ENCODE data around the gene PMVK. TPM values are rescaled to one million over a fixed set of nuclear protein-coding genes. Genes with fewer than 3 reads are reported as not detected.

The PMVK gene
- total RNA-seq, 1 experiment from 2014 or later: 26.3 TPM

DNA sequence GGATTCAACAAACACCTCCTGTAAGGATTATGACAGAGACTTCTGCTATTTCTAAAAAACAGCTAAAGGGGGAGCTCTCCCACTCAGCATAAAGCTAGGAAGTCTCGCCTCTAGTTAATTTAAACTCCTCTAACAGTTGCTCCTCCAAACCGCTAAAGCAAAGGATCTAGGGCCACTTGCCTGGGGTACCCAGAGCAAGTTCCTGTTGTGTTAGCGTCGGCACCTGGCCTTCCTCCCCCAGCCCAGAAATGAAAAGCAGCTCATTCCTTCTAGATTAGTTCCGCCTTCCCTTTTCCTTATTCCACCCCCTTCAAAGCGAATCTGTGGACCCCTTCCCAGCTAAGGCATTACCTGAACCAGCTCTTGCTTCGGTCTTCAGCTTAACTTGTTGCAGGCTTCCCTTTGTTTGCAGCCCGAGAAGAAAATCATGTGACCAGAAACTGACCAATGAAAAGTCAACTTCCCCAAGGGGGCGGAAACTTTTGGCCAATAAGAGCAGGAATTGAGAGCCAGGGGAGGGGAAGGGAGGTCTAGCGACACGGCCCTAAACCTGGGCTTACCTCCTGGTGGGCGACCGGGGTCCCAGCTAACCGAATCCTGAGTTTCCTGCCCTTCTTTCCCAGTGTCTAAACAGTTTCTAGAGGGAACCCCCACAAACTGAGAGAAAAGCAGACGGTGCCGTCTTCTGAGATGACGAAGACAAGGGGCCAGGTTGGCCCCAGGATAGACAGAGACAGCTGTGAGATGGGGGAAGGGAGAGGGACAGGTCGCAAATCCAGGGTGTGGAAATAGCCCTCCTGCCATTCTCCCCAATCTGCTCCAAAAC is 19.4 kb upstream of the PMVK start, which contains the start of gene PBXIP1:
PBXIP1 (minus strand) TSS at position 382 of the 826 bp plus-strand sequence. CDS start 2,378 bp downstream, outside the sequence.
- H3K18ac ChIP-seq (ENCODE audit: insufficient read length, low read depth, low read length): peak within 1 kb of the TSS; percentile 98
- no peak within 1 kb of the TSS for H2BK5ac ChIP-seq (ENCODE audit: insufficient read length, low read length)
- no peaks in the 10 kb centered on the region for H3K79me1 ChIP-seq (ENCODE audit: insufficient read depth, low read depth, low read length, poor library complexity, severe bottlenecking)
- no peak within 1 kb of the TSS for H3K23ac ChIP-seq (ENCODE audit: insufficient read length, low read depth, low read length)
- no peak within 1 kb of the TSS for H2BK20ac ChIP-seq (ENCODE audit: low read depth, low read length, poor library complexity, severe bottlenecking)
- TF ChIP-seq, protein P1, sequence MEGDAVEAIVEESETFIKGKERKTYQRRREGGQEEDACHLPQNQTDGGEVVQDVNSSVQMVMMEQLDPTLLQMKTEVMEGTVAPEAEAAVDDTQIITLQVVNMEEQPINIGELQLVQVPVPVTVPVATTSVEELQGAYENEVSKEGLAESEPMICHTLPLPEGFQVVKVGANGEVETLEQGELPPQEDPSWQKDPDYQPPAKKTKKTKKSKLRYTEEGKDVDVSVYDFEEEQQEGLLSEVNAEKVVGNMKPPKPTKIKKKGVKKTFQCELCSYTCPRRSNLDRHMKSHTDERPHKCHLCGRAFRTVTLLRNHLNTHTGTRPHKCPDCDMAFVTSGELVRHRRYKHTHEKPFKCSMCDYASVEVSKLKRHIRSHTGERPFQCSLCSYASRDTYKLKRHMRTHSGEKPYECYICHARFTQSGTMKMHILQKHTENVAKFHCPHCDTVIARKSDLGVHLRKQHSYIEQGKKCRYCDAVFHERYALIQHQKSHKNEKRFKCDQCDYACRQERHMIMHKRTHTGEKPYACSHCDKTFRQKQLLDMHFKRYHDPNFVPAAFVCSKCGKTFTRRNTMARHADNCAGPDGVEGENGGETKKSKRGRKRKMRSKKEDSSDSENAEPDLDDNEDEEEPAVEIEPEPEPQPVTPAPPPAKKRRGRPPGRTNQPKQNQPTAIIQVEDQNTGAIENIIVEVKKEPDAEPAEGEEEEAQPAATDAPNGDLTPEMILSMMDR (conservative IDR thresholded peaks at IDR 0.05): peak; percentile 37; the same call in 2 of the 3 replicates
- no peaks in the 10 kb centered on the region for H3K27me3 ChIP-seq (ENCODE audit: insufficient read depth, low read length)
- H2AFZ ChIP-seq (ENCODE audit: low read length): no peak within 1 kb of the TSS
- no peak within 1 kb of the TSS for H4K5ac ChIP-seq (ENCODE audit: insufficient read length, low read depth, low read length)
- peak; percentile 95 for DNase-seq
- H3K9me3 ChIP-seq (ENCODE audit: control insufficient read depth, low read depth, low read length): no peaks in the 10 kb centered on the region
- H3K4me1 Mint-ChIP-seq: peaks cover 53 to 64% of the 10 kb centered on the region in 2 experiments
- H3K4me3 Mint-ChIP-seq: peak within 1 kb of the TSS; percentile 83 to 97
- peak within 1 kb of the TSS; percentile 46 for H3K27ac ChIP-seq (ENCODE audit: insufficient read length, low read depth, low read length)
- no peaks in the 10 kb centered on the region for H3K27me3 Mint-ChIP-seq (ENCODE audit: low read depth)
- peak within 1 kb of the TSS; percentile 88 for H2BK120ac ChIP-seq (ENCODE audit: low read depth, low read length, poor library complexity, severe bottlenecking)
- H2AK5ac ChIP-seq (ENCODE audit: insufficient read length, low read length): no peak within 1 kb of the TSS
- no peaks in the 10 kb centered on the region; the same call in 1 of the 2 replicates for H3K79me2 ChIP-seq (ENCODE audit: insufficient read depth, low read length)
- peaks cover 6% of the 10 kb centered on the region; the same call in 1 of the 2 replicates for H3K4me1 ChIP-seq (ENCODE audit: insufficient read depth, low read length)
- no peak within 1 kb of the TSS for H4K8ac ChIP-seq (replicated peaks; ENCODE audit: insufficient read length, low read depth, low read length)
- H3K9ac ChIP-seq (ENCODE audit: extremely low read depth, insufficient read length, low read length): peak within 1 kb of the TSS; percentile 85
- peak within 1 kb of the TSS; percentile 47 for H3T11ph ChIP-seq (ENCODE audit: low read length)
- peak within 1 kb of the TSS; percentile 40; the same call in 1 of the 2 replicates for H3K4ac ChIP-seq (ENCODE audit: low read depth, low read length)
- H4K91ac ChIP-seq (ENCODE audit: insufficient read length, low read depth, low read length): no peak within 1 kb of the TSS
- peaks cover 16% of the 10 kb centered on the region for H3K23me2 ChIP-seq (ENCODE audit: insufficient read length, low read depth, low read length, poor library complexity, severe bottlenecking)
- H3K36me3 Mint-ChIP-seq (ENCODE audit: insufficient read depth in 1 of 3, low read depth in 3 of 3): peaks cover 8 to 24% (median 23%) of the 10 kb centered on the region in 3 experiments; a peak in 6 of 7 replicates
- H3K27ac Mint-ChIP-seq: peak within 1 kb of the TSS; percentile 98 to 99 (median 99)
- no peaks in the 10 kb centered on the region for H3K9me3 Mint-ChIP-seq
- no peaks in the 10 kb centered on the region for H4K20me1 ChIP-seq (ENCODE audit: control insufficient read depth, insufficient read depth, insufficient read length)
- H2BK15ac ChIP-seq (ENCODE audit: low read depth, low read length): no peak within 1 kb of the TSS
- no CpG with 5 or more reads among the region's 18 CpGs for WGBS (ENCODE audit: extremely low coverage, insufficient read length, low lambda C conversion rate)
- H3K4me2 ChIP-seq (ENCODE audit: insufficient read depth, insufficient read length, low read length): peak within 1 kb of the TSS; percentile 94
- peak within 1 kb of the TSS; percentile 95 for H3K14ac ChIP-seq (ENCODE audit: insufficient read depth, low read length)
- H2BK12ac ChIP-seq (ENCODE audit: insufficient read length, low read depth, low read length): no peak within 1 kb of the TSS
- H3K56ac ChIP-seq (ENCODE audit: insufficient read length, low read depth, low read length): no peak within 1 kb of the TSS

All from H9 (cell line).